ENCODE measurements around the gene SFTPB.

GRCh38 chr2:85699325-85699724, 31.3 kb upstream of the SFTPB start:
- TF ChIP-seq CTCF (conservative IDR thresholded peaks at IDR 0.05; ENCODE audit: low read length) (no peak), EZH2phosphoT487 (IDR thresholded peaks at IDR 0.05; ENCODE audit: borderline replicate concordance, low read depth, low read length) (no peak)
